ENCODE results near the gene TAB2.

The TAB2 gene

GRCh38 chr6:149372062-149372461 is 54.5 kb downstream of the TAB2 start:
- no peak for DNase-seq (ENCODE audit: low spot score)

- DNase-seq (ENCODE audit: low spot score): no peak
Observed at GRCh38 chr6:149373511-149373910, 56.0 kb downstream of the TAB2 start.

DNA sequence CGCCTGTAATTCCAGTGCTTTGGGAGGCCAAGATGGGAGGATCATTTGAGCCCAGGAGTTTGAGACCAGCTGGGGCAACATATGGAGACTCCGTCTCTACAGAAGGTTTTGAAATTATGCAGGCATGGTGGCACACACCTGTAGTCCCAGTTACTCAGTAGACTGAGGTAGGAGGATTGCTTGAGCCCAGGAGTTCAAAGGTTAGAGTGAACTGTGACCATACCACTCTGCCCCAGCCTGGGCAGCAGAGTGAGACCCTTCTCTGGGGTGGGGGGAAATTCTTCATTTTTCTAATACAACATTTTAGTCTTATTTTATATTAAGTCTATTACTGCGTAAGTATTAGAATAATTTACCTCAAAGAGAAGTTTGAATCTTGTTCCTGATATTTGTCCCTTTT is 62.5 kb downstream of the TAB2 start:
- DNase-seq (ENCODE audit: low spot score): no peak

- DNase-seq (ENCODE audit: low spot score): no peak
Observed at GRCh38 chr6:149380523-149380922, 63.0 kb downstream of the TAB2 start.

GRCh38 chr6:149383371-149383770 is 65.9 kb downstream of the TAB2 start:
- no peak for DNase-seq (ENCODE audit: low spot score)

DNA sequence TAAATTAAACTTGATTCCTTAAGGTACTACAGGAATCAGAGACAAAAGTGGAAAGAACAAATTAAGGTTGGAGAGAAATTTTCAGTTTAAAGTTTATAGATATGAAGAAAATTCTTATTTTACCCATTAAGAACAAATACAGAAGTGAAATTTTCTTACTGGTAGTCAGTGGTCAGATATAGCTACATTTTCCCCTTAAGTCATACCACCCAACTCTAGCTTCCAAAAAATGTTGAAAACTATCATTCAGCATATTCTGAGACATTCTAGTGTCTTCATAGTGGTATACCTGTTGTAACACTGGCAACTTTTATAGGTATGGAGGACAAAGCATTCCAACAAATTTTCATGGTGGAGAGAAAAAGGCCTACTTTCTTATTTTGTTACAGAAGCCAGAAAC is 67.0 kb downstream of the TAB2 start:
- no peak for DNase-seq (ENCODE audit: low spot score)

DNA sequence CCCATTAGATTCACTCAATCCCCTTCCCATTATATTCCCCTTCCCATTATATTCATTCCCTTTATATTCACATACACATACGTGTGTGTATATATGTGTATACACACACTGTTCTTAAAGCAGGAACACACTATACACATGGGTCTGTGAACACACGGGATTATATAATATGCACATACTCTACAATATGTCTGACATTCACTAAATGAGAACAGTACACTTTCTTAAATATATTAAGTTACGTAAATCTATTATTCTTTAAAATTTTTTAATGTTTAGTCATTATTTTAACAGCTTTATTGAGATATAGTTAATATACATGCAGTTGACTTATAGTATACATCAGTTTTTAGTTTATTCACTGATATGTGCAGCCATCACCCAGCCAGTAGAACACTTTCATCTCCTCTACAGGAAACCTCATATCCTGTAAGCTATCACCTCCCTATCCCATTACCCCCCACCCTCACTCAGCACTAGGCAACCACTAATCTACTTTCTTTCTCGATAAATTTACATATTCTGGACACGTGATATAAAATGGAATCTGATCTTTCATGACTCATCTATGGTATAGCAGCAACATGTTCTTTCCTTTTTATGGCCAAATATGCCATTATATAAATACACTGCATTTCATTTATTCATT is 68.6 kb downstream of the TAB2 start:
- DNase-seq (ENCODE audit: low spot score): no peak

GRCh38 chr6:149387779-149388512 is 70.4 kb downstream of the TAB2 start:
- no peak for DNase-seq (ENCODE audit: low spot score)

DNA sequence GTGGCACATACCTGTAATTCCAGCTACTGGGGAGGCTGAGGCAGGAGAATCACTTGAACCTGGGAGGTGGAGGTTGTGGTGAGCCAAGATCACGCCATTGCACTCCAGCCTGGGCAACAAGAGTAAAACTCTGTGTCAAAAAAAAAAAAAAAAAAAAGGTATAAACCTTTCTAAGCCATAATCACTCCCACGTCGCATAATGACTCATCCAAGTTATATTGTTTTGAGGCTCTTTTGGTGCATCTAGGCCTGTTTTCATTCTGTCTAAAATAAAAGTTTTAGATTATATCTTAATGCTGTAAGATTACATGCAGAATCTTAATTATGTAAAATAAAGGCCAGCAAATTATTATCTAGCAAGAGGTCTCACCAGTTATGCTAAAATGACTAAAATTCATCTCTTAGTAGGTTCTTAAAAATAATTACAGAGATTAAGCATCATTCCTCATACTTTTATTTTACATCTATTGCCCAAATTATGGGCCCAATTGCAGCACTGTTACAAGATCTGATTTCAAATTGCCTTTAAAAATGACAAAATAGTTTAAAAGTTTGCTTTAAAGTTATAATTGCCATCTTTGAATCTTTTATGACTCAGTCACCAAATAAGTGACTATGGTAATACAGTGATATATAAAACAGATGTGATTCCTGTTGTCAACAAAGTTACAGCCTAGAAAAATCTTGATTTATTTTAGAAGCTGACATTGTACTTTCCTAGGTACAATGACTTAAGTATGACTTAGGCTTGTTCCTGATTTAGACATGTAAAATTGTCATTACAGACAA is 72.2 kb downstream of the TAB2 start:
- no peak for DNase-seq (ENCODE audit: low spot score)

- no peak for DNase-seq (ENCODE audit: low spot score)
Observed at GRCh38 chr6:149392093-149392492, 74.6 kb downstream of the TAB2 start.

DNA sequence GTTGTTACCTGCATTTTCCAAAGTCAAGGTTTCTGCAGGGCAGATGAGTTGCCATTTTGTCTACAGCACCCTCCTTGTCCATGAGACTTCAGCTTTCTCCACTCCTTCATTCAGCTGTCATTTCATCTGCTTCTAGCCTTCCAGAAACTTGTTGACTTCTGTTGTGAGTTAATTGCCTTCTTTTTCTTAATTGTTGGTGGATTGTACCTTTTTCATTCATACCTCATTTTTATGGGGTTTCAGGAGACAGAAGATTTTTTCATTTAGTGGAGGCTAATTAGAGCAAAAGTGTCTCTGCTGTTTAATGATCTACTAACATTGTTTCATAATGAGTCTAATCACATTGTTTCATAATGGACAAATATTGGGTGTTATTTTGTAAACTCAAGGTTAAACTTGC is 75.0 kb downstream of the TAB2 start:
- DNase-seq (ENCODE audit: low spot score): no peak

GRCh38 chr6:149393002-149393679 is 75.6 kb downstream of the TAB2 start:
- DNase-seq (ENCODE audit: low spot score): no peak

DNA sequence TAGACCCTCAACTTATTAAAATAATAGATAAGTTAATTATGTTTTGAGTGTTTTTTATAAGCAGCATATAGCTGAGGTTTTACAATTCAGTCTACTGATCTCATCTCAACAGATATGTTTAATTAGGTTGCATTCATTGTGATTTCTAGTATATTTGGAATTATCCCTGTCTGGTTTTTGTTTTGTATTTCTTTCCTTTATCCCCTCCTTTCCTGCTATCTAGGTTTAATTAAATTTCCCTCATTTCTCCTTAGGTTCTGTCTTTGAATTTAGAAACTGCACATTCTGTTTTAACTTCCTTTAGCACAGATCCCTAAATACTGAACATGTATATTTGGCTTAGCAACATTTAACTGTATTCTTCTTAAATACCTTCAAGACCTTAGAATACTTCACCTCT is 77.7 kb downstream of the TAB2 start:
- no peak for DNase-seq (ENCODE audit: low spot score)

DNA sequence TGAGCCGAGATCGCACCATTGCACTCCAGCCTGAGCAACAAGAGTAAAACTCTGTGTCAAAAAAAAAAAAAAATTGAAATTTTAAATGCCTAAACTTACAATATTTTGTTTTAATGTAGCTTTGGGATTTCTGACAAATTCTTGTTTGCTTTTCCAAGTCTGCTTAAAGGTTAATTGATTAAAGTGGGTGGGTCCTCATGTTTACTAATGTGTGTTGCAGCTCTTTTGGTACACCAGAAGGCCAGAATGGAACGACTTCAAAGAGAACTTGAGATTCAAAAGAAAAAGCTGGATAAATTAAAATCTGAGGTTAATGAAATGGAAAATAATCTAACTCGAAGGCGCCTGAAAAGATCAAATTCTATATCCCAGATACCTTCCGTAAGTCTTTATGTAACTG is 79.9 kb downstream of the TAB2 start:
- DNase-seq (ENCODE audit: low spot score): no peak

GRCh38 chr6:149400050-149400449 is 82.5 kb downstream of the TAB2 start, which contains the start of gene SUMO4:
SUMO4 (plus strand) TSS chr6:149400262; CDS start chr6:149400392, 130 bp downstream.
- DNase-seq (ENCODE audit: low spot score): no peak

GRCh38 chr6:149403534-149403933 is 86.0 kb downstream of the TAB2 start:
- no peak for DNase-seq (ENCODE audit: low spot score)

DNA sequence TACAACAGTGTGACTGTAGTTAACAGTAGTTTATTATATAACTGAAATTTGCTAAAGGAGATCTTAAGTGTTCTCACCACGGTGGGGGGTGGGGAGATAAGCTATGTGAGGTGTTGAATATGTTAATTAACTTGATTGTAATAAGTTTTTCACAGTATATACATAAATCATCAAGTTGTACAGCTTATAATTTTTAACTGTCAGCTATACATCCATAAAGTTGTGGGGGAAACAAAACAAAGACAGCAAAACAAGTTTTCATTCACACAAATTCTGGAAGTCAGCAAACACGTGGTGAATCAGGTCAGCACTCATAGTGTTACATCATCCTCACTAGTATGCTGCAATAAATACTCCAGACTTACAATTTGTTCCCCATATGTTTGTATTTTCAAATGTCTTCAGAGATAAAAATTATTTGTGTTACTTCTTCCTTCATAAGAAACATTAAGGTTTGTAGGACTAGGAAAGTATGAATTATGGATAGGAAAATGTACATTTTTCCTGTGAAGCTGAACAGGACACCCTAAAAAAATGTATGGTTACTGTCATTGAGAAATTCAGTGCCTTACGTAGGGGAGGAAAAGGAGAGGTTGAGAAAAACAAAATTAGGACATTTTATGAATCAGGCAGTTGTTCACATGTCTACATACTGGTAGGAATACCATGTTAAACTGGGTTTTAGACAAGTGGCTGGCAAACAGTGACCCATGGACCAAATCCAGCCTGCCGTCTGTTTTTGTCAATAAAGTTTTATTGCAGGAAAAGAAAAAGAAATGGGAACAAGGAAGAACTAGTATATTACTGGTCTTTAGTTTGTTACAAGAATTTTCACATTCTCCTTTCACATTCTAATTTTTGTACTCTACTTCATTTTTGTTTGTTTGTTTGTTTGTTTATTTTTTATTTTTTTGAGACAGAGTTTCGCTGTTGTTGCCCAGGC is 88.6 kb downstream of the TAB2 start:
- DNase-seq (ENCODE audit: low spot score): no peak

GRCh38 chr6:149409617-149410016 is 92.1 kb downstream of the TAB2 start:
- no peak for DNase-seq (ENCODE audit: low spot score)

GRCh38 chr6:149410557-149410956 is 93.0 kb downstream of the TAB2 start:
- DNase-seq (ENCODE audit: low spot score): no peak

DNA sequence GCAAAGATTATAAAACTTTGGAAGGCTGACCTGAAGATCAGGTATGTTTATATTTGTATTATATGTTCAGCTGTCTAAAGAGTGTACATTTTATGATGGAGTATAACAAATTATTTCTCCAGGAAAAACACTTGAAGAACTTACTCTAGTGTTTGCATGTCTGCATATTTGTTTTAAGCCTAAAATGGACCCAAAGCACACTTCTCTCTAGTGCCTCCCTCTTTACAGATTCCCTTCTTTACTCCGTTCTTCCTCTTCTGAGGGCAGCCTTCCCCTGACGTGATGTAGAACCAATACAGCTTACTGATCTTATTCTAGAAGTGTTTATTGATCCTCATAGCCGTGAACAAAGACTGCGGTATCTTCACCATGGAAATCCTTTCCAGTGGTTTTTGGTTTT is 96.5 kb downstream of the TAB2 start:
- DNase-seq (ENCODE audit: low spot score): no peak

DNA sequence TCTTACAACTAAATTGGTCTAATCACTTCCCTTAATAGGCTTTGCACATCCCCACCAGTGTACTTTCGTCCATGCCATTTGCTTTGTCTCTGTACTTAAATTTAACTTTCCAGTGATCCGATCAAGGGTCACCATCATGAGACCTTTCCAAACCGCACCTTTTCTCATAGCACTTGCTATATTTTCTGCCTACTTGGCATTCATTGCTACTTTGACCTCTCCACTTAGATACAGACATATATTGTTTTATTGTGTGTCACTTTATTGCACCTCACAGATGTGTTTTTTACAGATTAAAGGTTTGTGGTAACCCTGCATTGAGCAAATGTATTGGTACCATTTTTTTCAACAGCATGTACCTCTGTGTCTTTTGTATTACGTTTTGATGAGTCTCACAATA is 97.3 kb downstream of the TAB2 start:
- DNase-seq (ENCODE audit: low spot score): no peak
